Activated T-cell treated with anti-CD3 and anti-CD28 coated beads, Interleukin-2, amount 50 U/mL, for 48 hours (primary cell): ENCODE results near the gene SEC14L5.
A peak's percentile ranks its signal among the peaks of the same experiment; 100 is the strongest.
"Not testable (repeated sequence)": the region's sequence is repeated elsewhere in the genome, so short reads cannot be mapped to it uniquely, and the experiment has no call there.

ENCODE experiments used
- DNase-seq, 2 experiments: peaks; one replicate each; pipeline ENCODE4 v3.0.0-alpha.2; 2020

The SEC14L5 gene

DNA sequence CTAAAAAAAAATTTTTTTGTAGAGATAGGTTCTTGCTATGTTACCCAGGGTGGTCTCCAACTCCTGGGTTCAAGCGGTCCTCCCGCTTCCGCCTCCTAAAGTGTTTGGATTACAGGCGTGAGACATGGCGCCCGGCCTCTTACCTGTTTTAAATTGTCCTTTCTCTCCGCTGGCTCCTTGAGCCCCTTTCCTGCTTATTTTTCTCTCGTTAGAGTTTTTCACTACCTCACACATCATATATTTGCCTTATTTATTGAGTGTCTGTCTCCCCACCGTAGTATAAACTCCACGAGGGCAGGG lies 760 bp upstream of the SEC14L5 start:
- DNase-seq = no peak

GRCh38 chr16:4958510-4959438 lies 644 bp downstream of the SEC14L5 start:
- peak in 1 of 2 experiments; percentile 27 for DNase-seq

- no peak for DNase-seq
Observed at GRCh38 chr16:4960579-4960978, 2.4 kb downstream of the SEC14L5 start.

- no peak for DNase-seq
Observed at GRCh38 chr16:4962716-4963115, 4.6 kb downstream of the SEC14L5 start.

- not testable (repeated sequence) for DNase-seq
Observed at GRCh38 chr16:4963527-4963926, 5.4 kb downstream of the SEC14L5 start.

GRCh38 chr16:4966736-4967453 lies 8.8 kb downstream of the SEC14L5 start:
- DNase-seq = no peak

- DNase-seq = not testable (repeated sequence)
Observed at GRCh38 chr16:4968278-4968677, 10.1 kb downstream of the SEC14L5 start.

DNA sequence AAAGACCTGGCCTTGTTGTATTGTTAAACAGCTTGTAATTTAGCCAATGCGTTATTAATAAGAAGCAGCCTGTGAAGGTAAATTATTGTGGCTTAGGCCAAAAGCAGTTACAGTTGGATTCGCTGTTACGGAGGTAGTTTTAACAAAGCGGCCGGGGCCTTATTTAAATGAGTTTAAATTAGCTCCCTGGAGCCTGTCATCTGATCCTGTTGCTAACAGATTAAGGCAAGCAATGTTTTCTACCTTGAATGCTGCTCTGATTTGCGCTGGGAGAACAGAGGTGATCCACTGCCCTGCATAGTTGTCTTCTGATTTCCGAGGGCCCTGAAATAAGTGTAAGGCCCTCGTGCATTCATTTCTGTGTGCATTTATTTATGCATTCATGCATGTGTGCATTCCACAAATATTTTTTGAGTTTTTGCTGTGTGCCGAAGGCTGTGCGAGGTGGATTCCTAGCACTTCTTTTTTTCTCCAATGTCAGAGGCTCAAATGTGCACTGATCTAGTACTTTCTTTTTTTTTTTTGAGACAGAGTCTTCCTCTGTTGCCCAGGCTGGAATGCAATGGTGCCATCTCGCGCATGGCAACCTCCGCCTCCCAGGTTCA lies 10.9 kb downstream of the SEC14L5 start:
- no peak for DNase-seq

- DNase-seq = no peak
Observed at GRCh38 chr16:4970010-4970409, 11.9 kb downstream of the SEC14L5 start.

GRCh38 chr16:4972938-4973587 lies 14.9 kb downstream of the SEC14L5 start:
- DNase-seq = no peak

GRCh38 chr16:4976079-4976478 lies 17.9 kb downstream of the SEC14L5 start:
- no peak for DNase-seq

GRCh38 chr16:4976611-4977145 lies 18.5 kb downstream of the SEC14L5 start:
- DNase-seq = no peak

DNA sequence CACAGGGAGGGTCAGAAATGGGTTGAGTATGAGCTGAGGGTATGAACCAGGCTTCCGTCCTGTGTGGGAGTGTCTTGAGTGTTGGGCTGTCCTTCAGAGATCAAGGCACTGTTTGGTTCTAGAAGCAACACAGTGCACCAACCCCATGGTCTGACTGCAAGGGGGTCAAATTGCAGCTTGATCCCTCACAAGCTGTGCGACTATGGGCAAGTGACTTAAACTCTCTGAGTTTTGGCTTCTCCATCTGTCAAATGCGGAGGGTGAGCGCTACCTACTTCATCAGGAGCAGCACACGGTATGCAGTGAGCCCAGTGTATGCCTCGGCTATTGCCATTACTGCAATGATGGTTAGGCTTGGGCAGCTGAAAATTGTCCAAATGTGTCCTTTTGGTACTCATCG lies 21.0 kb downstream of the SEC14L5 start:
- DNase-seq = no peak

DNA sequence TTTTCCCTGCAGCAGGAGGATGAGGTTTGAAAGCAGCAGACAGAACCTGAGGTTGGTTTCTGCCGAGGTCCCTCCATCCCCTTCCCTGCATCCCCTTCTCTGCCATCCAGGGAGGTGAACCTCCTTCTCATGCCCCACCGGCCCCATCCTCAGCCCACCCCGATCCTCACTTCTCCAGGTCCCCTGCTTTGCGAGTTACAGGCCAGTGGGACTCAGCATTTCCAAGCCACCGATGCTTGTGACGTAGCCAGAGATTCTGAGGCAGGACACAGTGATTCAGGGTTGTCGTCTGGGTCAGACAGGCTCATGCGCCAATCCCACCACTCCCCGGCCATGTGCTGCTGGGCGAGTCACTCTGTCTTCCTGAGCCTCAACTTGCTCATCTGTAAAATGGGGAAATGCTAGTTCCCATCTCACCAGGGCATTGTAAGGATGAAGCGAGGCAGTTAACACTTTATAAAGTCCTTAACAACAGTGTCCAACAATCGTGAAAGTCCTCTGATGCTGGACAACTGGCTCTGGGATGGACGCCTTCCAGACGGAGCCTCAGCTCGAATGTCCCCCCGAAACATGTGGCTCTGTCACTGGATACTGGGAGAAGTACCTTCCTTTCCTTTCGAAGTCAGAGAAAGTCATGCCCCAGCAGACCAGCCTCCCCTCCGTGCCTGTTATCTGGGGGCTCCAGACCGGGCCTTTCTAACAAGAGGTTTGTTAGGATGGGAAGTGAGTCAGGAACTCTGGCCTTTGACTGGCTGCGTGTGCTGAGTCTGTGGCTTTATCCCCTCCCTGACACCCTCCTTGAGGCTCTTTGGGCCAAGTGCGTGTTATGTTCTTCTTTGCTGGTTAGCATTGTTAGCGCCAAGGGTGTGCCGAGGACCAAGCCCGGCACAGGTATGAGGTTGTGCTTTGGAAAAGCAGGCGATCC lies 21.9 kb downstream of the SEC14L5 start:
- DNase-seq = no peak

DNA sequence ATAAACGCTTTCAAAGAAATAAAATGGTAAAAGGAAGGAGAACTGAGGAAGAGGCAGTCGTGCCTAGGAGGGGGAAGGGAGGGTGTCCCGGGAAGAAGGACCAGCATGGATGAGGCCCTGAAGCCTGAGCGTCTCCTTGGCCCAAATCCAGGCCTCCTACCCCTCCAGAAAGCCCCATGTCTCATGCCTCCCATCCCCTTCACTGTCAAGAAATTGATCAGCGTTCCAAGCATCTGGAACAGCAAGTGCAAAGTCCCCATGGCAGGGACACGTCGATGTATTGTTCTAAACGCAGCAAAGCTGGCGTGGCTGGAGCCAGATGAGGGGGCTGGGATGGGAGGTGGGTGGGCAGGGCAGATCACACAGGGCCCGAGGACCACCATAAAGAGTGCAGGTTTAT lies 22.6 kb downstream of the SEC14L5 start:
- DNase-seq = no peak

DNA sequence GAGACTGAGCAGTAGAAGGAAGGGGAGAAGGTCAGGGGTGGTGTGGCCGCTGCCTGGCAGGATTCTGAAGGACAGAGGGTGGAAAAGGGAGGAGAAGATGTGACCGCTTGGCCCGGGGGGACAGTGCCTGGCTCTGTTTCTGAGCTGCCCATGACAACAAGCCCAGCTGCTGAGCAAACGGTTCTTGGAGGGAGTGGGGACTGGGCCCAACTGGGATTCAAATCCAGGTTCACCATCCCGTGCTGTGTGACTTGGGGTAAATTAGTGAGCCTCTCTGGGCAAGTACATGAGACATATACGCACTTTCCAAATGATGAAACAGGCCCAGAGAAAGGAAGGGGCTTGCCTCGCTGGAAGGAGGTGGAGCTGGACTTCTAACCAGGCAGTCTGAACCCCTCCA lies 23.3 kb downstream of the SEC14L5 start:
- no peak for DNase-seq

GRCh38 chr16:4982056-4982867 lies 24.1 kb downstream of the SEC14L5 start:
- DNase-seq = no peak

DNA sequence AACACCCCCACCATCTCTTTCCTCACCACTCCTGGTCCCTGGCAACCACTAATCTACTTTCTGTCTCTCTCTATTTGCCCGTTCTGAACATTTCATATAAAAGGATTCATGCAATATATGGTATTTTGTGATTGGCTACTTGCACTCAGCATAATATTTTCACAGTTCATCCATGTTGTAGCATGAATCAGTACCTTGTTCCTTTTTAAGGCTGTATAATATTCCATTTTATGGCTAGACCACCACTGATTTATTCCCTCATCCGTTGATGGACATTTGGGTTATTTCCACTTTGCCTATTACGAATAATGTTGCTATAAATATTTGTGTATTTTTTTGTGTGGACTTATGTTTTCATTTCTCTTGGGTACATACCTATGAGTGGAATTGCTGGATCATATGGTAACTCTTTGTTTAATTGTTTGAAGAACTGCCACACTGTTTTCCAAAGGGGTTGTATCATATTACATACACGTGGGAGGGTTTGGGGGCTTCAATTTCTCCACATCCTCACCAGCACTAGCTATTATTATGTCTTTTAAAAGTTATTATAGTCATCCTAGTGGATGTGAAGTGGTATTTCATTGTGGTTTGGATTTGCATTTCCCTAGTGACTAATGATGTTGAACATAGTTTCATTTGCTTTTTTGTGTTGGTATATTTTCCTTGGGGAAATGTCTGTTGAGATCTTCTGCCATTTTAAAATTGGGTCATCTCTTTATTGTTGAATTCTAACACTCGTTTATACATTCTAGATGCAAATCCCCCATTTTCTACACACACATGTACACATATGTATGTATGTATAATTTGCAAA lies 26.3 kb downstream of the SEC14L5 start:
- no peak for DNase-seq

DNA sequence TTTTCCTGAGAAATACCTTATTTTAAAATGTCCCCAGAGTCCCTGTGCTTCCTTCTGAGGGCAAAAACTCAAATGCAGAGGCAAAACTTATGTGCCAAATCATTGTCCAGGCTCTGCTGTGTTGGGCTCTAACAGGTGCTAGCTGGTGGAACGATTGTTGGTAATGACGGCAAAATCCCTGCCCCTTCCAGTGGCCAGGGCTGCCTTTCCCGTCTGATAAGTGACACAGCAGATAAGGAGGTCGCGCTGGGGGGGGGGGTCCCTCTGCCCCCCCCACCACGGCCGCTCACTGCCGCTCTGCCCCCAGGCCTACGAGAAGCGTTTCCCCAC lies 29.1 kb downstream of the SEC14L5 start:
- no peak for DNase-seq
